Panc1 (cell line): ENCODE results near the gene KRTAP4-5.
"Not testable (repeated sequence)": the region's sequence is repeated elsewhere in the genome, so short reads cannot be mapped to it uniquely, and the experiment has no call there.

Experiments
- CTCF ChIP-seq: fragments of 450-650 bp; IDR thresholded peaks from 2 replicates; pipeline ENCODE4 v1.5.1; 2017; ENCODE audit warnings: mild to moderate bottlenecking
- POLR2AphosphoS5 ChIP-seq: IDR thresholded peaks from 2 replicates; pipeline ENCODE4 v1.6.1; 2012; ENCODE audit warnings: mild to moderate bottlenecking, low read depth, low read length, moderate library complexity
- REST ChIP-seq, 2 experiments: IDR thresholded peaks; 2 replicates each; pipeline ENCODE4 v1.6.1; 2011 to 2012; ENCODE audit warnings: low read depth in 2 of 2, control low read depth in 1 of 2, low read length in 1 of 2, mild to moderate bottlenecking in 1 of 2, moderate library complexity in 1 of 2; ENCODE audit not compliant: insufficient read depth in 1 of 2
- SIN3A ChIP-seq: IDR thresholded peaks from 2 replicates; pipeline ENCODE4 v1.6.1; 2012; ENCODE audit warnings: low read depth, mild to moderate bottlenecking, low read length, moderate library complexity, borderline replicate concordance; ENCODE audit not compliant: insufficient read depth
- TCF7L2 ChIP-seq: IDR thresholded peaks from 2 replicates; pipeline ENCODE4 v1.6.1; 2011; ENCODE audit warnings: mild to moderate bottlenecking, low read depth, low read length, inconsistent platforms

- TF ChIP-seq CTCF; REST (IDR thresholded peaks at IDR 0.05; ENCODE audit: insufficient read depth in 1 of 2, low read depth in 2 of 2, low read length in 1 of 2); POLR2AphosphoS5; SIN3A; TCF7L2: not testable (repeated sequence)
Measured at GRCh38 chr17:41104386-41105038, 45.1 kb downstream of the KRTAP4-5 start.
